NT2/D1 (cell line): ENCODE data around the gene EXD3.

Experiments
- YY1 ChIP-seq: IDR thresholded peaks from 2 replicates; pipeline ENCODE4 v1.6.1; 2011; ENCODE audit not compliant: insufficient read length, insufficient read depth
- ZNF274 ChIP-seq: IDR thresholded peaks from 2 replicates; pipeline ENCODE4 v1.6.1; 2011; ENCODE audit warnings: mild to moderate bottlenecking, low read depth, low read length

DNA sequence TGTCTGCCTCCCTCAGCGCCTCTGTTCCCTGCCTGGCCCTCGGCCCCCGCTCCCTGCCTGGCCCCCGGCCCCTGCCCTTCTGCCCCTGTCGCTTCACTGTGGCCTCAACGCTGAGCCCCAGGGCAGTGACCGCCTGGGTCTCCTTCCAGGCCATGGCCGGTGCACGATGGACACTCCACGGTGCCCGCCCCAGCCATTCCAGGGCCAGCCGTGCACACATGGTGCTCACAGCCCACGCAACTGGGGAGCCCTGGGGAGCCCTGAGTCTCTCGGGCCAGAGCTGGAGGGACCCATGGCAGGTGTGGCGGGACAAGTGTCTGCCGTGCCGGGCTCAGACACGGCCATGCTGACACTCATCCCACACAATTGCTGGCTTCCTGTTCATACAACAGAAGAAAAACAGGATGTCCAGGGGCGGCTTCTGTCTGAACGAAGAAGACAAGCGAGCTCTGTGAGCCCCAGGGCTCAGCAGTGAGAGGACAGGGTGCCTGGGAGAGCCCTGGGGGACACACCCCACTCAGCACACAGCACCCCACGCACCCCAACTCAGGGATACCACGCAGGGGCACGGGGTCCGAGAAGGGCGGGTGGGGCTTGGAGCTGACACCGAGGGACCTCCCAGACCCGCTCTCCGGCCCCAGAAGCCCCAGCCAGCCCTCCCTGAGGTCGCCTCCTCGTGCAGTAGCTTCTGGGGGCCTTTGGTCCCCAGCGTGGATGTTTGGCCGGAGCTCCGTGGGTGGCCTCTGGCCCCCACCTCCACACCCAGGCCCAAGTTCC lies 35.7 kb downstream of the EXD3 start:
- TF ChIP-seq ZNF274 (no peak), YY1 (no peak)
